Calu3 (cell line): Measurements from ENCODE around the gene SRPK2. TPM values are rescaled to one million over a fixed set of nuclear protein-coding genes. Genes with fewer than 3 reads are reported as not detected.

Source experiments
- BruUV-seq: library from RNA; stranded (reverse); fragments of 400-500 nt; replicated peaks from 2 replicates; lab custom pipeline; 2021; lab: Mats Ljungman, UMichigan
- CTCF ChIA-PET: fragments of 300-600 bp; sonication (Branson Sonifier 250); formaldehyde crosslinking; loops from one replicate; lab custom pipeline; 2022; ENCODE audit warnings: antibody characterized with exemption; lab: Charles Lee
- DNase-seq: peaks from one replicate; pipeline ENCODE4 v3.0.0; 2022
- H3K27ac Mint-ChIP-seq: one replicate; pipeline ENCODE4 v1.8.0; 2022; ENCODE audit warnings: mixed read lengths; ENCODE audit not compliant: unreplicated experiment
- H3K27me3 Mint-ChIP-seq: one replicate; pipeline ENCODE4 v1.8.0; 2022; ENCODE audit warnings: mixed read lengths; ENCODE audit not compliant: unreplicated experiment
- H3K36me3 Mint-ChIP-seq: one replicate; pipeline ENCODE4 v1.8.0; 2022; ENCODE audit warnings: mild to moderate bottlenecking, moderate library complexity, mixed read lengths; ENCODE audit not compliant: insufficient read depth, unreplicated experiment
- H3K4me1 Mint-ChIP-seq: one replicate; pipeline ENCODE4 v1.8.0; 2022; ENCODE audit warnings: mild to moderate bottlenecking, low read depth, mixed read lengths; ENCODE audit not compliant: unreplicated experiment
- H3K4me3 Mint-ChIP-seq: one replicate; pipeline ENCODE4 v1.8.0; 2022; ENCODE audit warnings: mild to moderate bottlenecking, low read depth, moderate library complexity, mixed read lengths; ENCODE audit not compliant: unreplicated experiment
- H3K9me3 Mint-ChIP-seq: one replicate; pipeline ENCODE4 v1.8.0; 2022; ENCODE audit warnings: low read depth, mixed read lengths; ENCODE audit not compliant: unreplicated experiment
- intact Hi-C: fragments of 100-400 bp; cut with micrococcal nuclease; formaldehyde crosslinking; loops from one replicate; pipeline ENCODE4 v1.10.0; 2022; ENCODE audit not compliant: unreplicated experiment
- total RNA-seq: library from RNA; stranded (reverse); gene quantifications from 2 replicates; pipeline ENCODE4 v1.2.3, GENCODE V29; 2022
- TF ChIP-seq, protein P1 (sequence below): fragments of 200-600 bp; IDR thresholded peaks from one replicate; pipeline ENCODE4 v1.8.0; 2022; ENCODE audit warnings: antibody characterized with exemption; ENCODE audit not compliant: unreplicated experiment

SRPK2 gene
- total RNA-seq, 1 experiment from 2014 or later: 40.2 TPM

GRCh38 chr7:105298439-105298894 is 90.3 kb downstream of the SRPK2 start:
- intact Hi-C loops: no loop called here
- H3K9me3 Mint-ChIP-seq: no peaks in the 10 kb centered on the region
- no peak for DNase-seq
- peaks cover 5% of the 10 kb centered on the region for H3K4me1 Mint-ChIP-seq
- H3K27ac Mint-ChIP-seq: no peak overlapping the region
- CTCF ChIA-PET: no interaction called here
- no peaks in the 10 kb centered on the region for H3K27me3 Mint-ChIP-seq
- peaks cover 4% of the 10 kb centered on the region for H3K36me3 Mint-ChIP-seq
- TF ChIP-seq, protein P1, sequence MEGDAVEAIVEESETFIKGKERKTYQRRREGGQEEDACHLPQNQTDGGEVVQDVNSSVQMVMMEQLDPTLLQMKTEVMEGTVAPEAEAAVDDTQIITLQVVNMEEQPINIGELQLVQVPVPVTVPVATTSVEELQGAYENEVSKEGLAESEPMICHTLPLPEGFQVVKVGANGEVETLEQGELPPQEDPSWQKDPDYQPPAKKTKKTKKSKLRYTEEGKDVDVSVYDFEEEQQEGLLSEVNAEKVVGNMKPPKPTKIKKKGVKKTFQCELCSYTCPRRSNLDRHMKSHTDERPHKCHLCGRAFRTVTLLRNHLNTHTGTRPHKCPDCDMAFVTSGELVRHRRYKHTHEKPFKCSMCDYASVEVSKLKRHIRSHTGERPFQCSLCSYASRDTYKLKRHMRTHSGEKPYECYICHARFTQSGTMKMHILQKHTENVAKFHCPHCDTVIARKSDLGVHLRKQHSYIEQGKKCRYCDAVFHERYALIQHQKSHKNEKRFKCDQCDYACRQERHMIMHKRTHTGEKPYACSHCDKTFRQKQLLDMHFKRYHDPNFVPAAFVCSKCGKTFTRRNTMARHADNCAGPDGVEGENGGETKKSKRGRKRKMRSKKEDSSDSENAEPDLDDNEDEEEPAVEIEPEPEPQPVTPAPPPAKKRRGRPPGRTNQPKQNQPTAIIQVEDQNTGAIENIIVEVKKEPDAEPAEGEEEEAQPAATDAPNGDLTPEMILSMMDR: no peak
- no peak overlapping the region for H3K4me3 Mint-ChIP-seq
- no TSS peak for BruUV-seq

DNA sequence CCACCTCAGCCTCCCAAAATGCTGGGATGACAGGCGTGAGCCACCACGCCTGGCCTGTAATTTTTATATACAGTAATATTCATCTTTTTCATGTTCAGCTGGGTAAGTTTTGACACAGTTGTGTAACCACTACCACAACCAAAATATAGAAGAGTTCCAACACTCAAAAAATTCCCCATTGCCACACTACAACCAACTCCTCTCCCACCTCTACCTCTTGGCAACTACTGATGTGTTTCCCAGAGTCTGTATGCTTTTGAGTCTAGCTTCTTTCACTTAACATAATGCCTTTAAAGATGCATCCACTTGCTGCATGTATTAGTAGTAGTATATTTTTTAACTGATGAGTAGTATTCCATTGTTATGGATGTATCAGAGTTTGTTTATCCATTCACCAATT is 90.7 kb downstream of the SRPK2 start:
- BruUV-seq: no TSS peak
- no peak overlapping the region for H3K27ac Mint-ChIP-seq
- H3K9me3 Mint-ChIP-seq: no peaks in the 10 kb centered on the region
- H3K27me3 Mint-ChIP-seq: no peaks in the 10 kb centered on the region
- TF ChIP-seq, protein P1: no peak
- H3K4me1 Mint-ChIP-seq: peaks cover 5% of the 10 kb centered on the region
- no peak for DNase-seq
- intact Hi-C loops: no loop called here
- H3K4me3 Mint-ChIP-seq: no peak overlapping the region
- CTCF ChIA-PET: interaction anchor here (0.6 kb wide), 1 partner anchor 123 kb away, joined by 5 read pairs; no protein-coding TSS in a partner anchor
- peaks cover 4% of the 10 kb centered on the region for H3K36me3 Mint-ChIP-seq

GRCh38 chr7:105297309-105297708 is 91.4 kb downstream of the SRPK2 start:
- intact Hi-C loops: no loop called here
- TF ChIP-seq, protein P1: no peak
- no peak for DNase-seq
- Mint-ChIP-seq H3K27me3 (no peaks in the 10 kb centered on the region), H3K27ac (no peak overlapping the region), H3K36me3 (peaks cover 4% of the 10 kb centered on the region), H3K4me1 (peaks cover 5% of the 10 kb centered on the region), H3K4me3 (no peak overlapping the region), H3K9me3 (no peaks in the 10 kb centered on the region)
- BruUV-seq: no TSS peak
- CTCF ChIA-PET: interaction anchor here (0.5 to 0.6 kb wide), 2 partner anchors 58 to 123 kb away, joined by 3 to 5 read pairs; no protein-coding TSS in a partner anchor

DNA sequence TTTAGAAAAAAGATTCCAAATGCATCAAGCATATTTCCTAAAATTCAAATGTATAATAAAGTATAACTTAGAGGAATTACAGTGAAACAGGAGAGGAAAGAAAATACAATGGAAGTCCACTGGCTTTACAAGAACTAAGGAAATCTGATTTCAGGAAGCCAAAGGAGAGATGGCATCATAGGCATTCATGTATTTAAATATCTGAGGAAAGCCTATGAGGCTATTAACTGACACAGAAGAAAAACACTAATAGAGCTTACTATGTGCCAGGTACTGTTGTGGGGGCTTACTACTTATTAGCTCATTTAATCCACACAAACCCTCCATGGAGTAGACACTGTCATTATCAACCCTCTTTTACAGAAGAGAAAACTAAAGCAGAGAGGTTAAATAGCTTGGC is 92.2 kb downstream of the SRPK2 start:
- TF ChIP-seq, protein P1: no peak
- CTCF ChIA-PET: interaction anchor here (0.5 kb wide), 1 partner anchor 59 kb away, joined by 3 read pairs; no protein-coding TSS in a partner anchor
- peaks cover 5% of the 10 kb centered on the region for H3K4me1 Mint-ChIP-seq

More for the DNA sequence above, 92.2 kb downstream of the SRPK2 start:
- no peak overlapping the region for H3K27ac Mint-ChIP-seq
- peaks cover 4% of the 10 kb centered on the region for H3K36me3 Mint-ChIP-seq
- no peaks in the 10 kb centered on the region for H3K27me3 Mint-ChIP-seq
- H3K9me3 Mint-ChIP-seq: no peaks in the 10 kb centered on the region
- H3K4me3 Mint-ChIP-seq: no peak overlapping the region
- BruUV-seq: no TSS peak
- intact Hi-C loops: no loop called here
- DNase-seq: no peak
